Embryonic facial prominence (tissue), 1 donor: ENCODE results near the gene FABP7.

Source experiments
- DNase-seq: peaks from one replicate; pipeline ENCODE4 v3.0.0-alpha.2; 2016; ENCODE audit errors: extremely low spot score

Gene FABP7

GRCh38 chr6:122758927-122759334, 20.6 kb upstream of the FABP7 start:
- DNase-seq, result no peak

GRCh38 chr6:122760330-122760729, 19.2 kb upstream of the FABP7 start:
- no peak for DNase-seq

GRCh38 chr6:122766256-122766655, 13.3 kb upstream of the FABP7 start:
- no peak for DNase-seq

GRCh38 chr6:122770835-122771601, 8.5 kb upstream of the FABP7 start:
- DNase-seq, result no peak

- DNase-seq, result no peak
Measured at GRCh38 chr6:122772724-122773415, 6.6 kb upstream of the FABP7 start.

- no peak for DNase-seq
Measured at GRCh38 chr6:122775975-122776374, 3.5 kb upstream of the FABP7 start.

GRCh38 chr6:122778302-122778701, 1.2 kb upstream of the FABP7 start:
- DNase-seq, result no peak

GRCh38 chr6:122778985-122779661, 393 bp upstream of the FABP7 start:
- DNase-seq, result no peak

- no peak for DNase-seq
Measured at GRCh38 chr6:122780114-122780513, 598 bp downstream of the FABP7 start.

- no peak for DNase-seq
Measured at GRCh38 chr6:122781716-122782115, 2.2 kb downstream of the FABP7 start.

GRCh38 chr6:122783401-122783800, 3.9 kb downstream of the FABP7 start:
- no peak for DNase-seq

GRCh38 chr6:122785891-122786290, 6.4 kb downstream of the FABP7 start:
- DNase-seq, result no peak

GRCh38 chr6:122787721-122788120, 8.2 kb downstream of the FABP7 start:
- DNase-seq, result no peak

GRCh38 chr6:122788208-122788607, 8.7 kb downstream of the FABP7 start:
- no peak for DNase-seq

- DNase-seq, result peak; percentile 60
Measured at GRCh38 chr6:122788663-122789181, 9.2 kb downstream of the FABP7 start.

- DNase-seq, result no peak
Measured at GRCh38 chr6:122789182-122790027, 9.9 kb downstream of the FABP7 start, which contains the start of gene SMPDL3A. Gene SMPDL3A, plus strand, starts transcription at chr6:122789258. Its CDS starts 89 bp downstream, at chr6:122789347.

- no peak for DNase-seq
Measured at GRCh38 chr6:122790028-122790422, 10.5 kb downstream of the FABP7 start.

- no peak for DNase-seq
Measured at GRCh38 chr6:122790423-122791309, 11.2 kb downstream of the FABP7 start.

GRCh38 chr6:122791310-122791679, 11.8 kb downstream of the FABP7 start:
- no peak for DNase-seq

GRCh38 chr6:122792766-122793165, 13.2 kb downstream of the FABP7 start:
- no peak for DNase-seq
